Measurements from ENCODE around the gene RFFL.

The RFFL gene

GRCh38 chr17:35021520-35022380 lies 41.8 kb downstream of the RFFL start:
- TF ChIP-seq CTCF (IDR thresholded peaks at IDR 0.05): no peak

DNA sequence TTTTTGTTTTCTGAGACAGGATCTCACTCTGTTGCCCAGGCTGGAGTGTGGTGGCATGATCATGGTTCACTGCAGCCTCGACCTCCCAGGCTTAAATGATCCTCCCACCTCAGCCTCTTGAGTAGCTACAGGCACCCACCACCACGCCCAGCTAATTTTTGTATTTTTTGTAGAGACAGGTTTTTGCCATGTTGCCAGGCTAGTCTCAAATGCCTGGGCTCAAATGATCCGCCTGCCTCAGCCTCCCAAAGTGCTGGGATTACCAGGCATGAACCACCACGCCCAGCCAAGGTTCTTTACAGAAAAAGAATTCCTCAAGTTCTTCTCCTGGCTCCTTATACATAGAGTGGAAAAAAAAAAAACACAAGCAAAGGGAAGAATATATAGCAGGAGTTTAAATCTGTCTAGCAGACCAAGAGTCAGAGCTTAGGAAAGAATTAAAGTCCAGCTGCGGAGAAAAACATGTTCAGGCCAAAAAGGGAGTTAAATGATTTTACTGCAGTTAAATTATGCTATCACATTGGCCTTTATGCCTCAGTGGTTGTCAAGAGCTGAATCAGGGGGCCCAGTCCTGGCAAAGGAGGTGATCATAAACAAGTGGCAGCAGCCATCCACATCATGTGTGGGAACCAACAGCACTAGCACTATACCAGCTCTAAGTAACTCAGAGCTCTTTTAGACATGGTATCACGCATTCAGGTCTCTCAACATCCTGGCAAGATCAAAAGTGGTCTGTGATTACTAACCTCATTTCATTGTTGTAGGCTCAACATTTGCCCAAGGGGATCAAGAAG lies 43.9 kb downstream of the RFFL start:
- TF ChIP-seq CTCF (IDR thresholded peaks at IDR 0.05): no peak

GRCh38 chr17:35018814-35019213 lies 44.7 kb downstream of the RFFL start:
- TF ChIP-seq CTCF (IDR thresholded peaks at IDR 0.05): no peak

- TF ChIP-seq CTCF (IDR thresholded peaks at IDR 0.05): no peak
Observed at GRCh38 chr17:35017021-35017420, 46.5 kb downstream of the RFFL start.

GRCh38 chr17:35016369-35016768 lies 47.1 kb downstream of the RFFL start:
- no peak for TF ChIP-seq CTCF (IDR thresholded peaks at IDR 0.05)

DNA sequence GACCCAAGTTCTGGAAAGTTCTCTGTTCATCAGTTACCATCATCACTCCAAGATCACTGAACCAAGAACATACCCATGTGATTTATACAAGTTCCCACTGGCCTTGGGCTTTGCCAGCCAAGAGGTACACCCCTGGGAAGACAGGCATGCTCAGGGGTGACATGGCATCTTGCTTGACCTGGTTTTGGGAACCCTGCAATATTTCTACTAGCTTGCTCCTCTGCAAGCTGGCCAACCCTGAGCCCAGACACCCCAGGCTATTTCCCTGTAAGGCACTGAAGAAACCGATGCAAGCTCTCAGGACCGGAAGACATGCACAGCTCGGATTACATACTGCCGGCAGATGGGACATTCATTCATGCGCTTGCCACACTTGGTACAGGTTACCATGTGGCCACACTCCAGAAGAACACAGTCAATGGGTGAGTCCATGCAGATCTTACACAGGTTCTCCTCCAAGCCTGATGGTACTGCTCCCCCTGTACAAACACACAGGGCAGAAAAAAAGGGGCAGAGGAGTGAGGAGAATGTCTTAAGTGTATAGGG lies 51.8 kb downstream of the RFFL start:
- TF ChIP-seq CTCF (IDR thresholded peaks at IDR 0.05): no peak

GRCh38 chr17:35010093-35010492 lies 53.4 kb downstream of the RFFL start:
- TF ChIP-seq CTCF (IDR thresholded peaks at IDR 0.05): no peak
